SK-MEL-5 (cell line): Measurements from ENCODE around the gene OCA2. TPM values are rescaled to one million over a fixed set of nuclear protein-coding genes. Genes with fewer than 3 reads are reported as not detected.
"Not testable (repeated sequence)": the region's sequence is repeated elsewhere in the genome, so short reads cannot be mapped to it uniquely, and the experiment has no call there.

ENCODE experiments used
- DNase-seq: peaks from one replicate; pipeline ENCODE4 v3.0.0-alpha.2; 2016; ENCODE audit warnings: low read depth, low spot score
- in situ Hi-C: cut with HindIII; loops from 2 replicates; pipeline ENCODE4 v1.10.0; 2016; ENCODE audit warnings: low sequenced_read_pairs, high pct_unique_total_duplicates, low pct_unique_long_range_greater_than_20kb
- total RNA-seq: library from RNA; depleted of rRNA; stranded (reverse); fragments of >200 nt; shearing (Covaris generic); gene quantifications from 2 replicates; pipeline ENCODE4 v1.2.3, GENCODE V29; 2014

OCA2 gene
- total RNA-seq, 1 experiment from 2014 or later = 200 TPM

DNA sequence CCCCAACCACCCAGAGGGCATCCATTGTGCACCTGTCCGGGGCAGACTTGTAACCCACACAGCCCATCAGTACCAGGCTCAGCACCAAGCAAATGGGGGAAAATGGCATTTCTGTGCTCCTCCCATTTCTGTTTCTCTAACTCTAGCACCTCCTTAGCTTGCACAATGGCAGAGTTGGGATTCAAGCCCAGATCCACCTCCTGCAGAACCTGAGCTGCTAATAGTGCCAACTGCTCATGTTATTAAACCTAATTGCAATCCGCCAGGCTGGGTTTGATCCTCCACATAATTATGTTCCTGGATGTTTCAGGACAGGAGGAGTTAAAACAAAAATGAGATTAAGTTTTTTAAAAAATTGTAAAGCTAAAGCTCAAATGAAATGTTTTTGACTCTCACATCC lies 235.0 kb downstream of the OCA2 start:
- no peak for DNase-seq
- in situ Hi-C loops = no loop called here

DNA sequence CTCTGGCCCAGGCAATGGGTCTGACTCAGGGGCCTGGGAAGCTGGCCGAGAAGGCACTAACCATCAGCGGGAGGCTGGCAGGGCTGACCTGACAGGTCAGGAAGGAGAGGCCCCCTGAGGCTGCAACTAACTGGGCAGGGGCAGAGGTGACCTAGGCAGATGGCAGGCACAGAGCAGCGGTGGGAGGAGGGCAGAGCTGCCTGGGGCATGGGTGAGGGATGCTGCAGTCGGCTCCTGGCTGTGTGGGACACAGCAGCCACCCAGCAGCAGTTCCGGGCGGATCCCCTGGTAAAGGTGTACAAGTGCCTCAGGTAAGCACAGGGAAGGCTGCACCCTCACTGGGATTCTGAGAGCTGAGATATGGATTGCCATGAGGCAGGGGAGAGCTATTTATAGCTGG lies 236.1 kb downstream of the OCA2 start:
- in situ Hi-C loops = no loop called here
- no peak for DNase-seq

DNA sequence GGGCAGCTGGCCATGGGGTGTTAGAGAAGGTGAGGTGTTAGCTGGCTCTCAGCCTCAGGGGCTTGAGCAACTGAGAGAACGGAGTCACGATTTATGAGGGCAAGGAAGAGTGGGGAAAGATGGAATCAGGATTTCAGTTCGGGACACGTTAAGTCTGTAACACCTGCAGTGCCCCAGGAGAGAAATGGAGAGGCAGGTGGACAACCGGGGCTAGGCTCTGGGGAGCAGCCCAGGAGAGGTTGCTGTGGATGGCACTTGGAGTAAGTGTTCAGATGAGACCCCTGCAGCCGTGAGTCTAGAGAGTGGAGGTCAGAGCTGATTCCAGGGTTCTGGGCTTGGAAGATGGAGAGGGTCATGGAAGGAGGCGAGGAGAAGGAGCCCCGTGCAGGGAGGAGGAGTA lies 237.9 kb downstream of the OCA2 start:
- in situ Hi-C loops = no loop called here
- no peak for DNase-seq

GRCh38 chr15:27855137-27855536 lies 244.0 kb downstream of the OCA2 start:
- no peak for DNase-seq
- in situ Hi-C loops = no loop called here

DNA sequence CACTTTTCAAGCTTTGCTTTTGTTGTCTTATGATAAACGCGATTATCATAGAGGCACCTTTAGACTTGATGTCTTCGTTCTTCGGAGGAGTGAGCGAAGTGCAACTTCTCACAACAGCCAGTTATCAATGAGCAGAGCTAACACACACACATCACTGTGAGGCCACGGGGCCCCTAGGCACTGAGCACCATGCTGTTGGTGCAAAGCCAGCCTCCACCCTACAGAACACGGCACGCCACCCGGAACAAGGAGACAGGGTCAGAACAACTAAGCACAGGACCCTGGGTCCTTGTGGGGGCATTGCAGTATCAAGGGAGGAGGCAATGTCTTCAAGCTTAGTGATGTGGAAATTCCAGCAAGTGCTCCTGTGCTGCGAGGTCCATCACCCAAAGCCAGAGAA lies 244.5 kb downstream of the OCA2 start:
- no peak for DNase-seq
- in situ Hi-C loops = no loop called here

GRCh38 chr15:27853624-27854455 lies 245.3 kb downstream of the OCA2 start:
- no peak for DNase-seq
- in situ Hi-C loops = no loop called here

DNA sequence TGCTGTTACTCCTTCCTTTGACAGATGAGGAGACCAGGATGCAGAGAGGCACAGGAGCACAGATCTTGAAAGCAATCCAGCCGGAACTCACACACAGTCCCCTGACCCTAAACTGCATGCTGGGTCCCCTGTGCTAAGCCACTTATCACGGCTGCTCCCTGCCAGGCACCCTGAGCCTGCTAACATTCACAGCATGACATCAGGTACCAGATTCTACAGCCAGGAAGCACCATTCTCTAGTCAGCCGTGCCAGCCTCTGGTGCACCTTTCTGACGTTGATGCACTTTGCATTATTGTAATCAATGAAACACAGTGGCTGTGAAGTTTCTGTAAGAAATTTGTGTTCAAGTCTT lies 247.3 kb downstream of the OCA2 start:
- DNase-seq = no peak
- in situ Hi-C loops = no loop called here

DNA sequence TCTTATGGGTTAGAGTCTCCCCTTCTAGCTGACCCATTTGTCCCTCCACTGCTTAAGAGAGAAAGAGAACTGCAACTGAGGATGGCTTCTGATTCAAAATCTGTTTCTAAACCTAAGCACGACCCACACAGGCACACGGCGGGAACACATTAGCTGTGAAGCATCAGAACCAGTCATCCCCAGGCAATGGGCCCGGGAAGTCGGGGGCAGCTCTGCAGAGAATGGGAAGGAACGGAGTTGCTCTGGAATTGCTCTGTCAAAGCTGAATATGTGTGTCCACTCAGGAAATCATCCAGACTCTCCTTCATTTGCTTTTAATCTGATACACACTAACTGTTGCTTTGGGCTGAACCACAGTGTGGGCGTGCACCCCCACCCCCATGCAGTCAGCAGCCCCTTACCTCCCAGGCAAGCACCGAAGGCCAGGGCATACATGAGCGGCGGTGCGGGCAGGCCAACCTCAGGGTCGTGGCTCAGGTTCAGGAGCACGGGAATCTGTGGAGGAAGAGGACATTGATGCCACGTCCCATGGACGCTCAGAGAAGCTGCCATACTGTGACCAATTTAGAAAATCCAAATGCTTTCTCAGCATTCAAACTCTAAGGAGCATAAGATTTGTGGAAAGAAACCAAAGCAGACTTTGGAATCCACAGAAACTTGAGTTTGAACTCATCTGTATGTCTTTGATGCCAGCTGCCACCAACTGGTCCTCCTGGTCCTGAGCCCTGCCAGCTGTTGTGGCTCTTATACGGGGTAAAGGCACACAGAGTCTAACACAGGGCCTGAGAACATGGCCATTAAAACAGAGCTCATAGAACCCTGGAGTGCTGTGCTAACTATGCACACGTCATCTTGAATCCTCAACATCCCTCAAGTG lies 247.9 kb downstream of the OCA2 start:
- DNase-seq = no peak
- in situ Hi-C loops = no loop called here

- in situ Hi-C loops = no loop called here
- DNase-seq = no peak
Observed at GRCh38 chr15:27850050-27850449, 249.1 kb downstream of the OCA2 start.

DNA sequence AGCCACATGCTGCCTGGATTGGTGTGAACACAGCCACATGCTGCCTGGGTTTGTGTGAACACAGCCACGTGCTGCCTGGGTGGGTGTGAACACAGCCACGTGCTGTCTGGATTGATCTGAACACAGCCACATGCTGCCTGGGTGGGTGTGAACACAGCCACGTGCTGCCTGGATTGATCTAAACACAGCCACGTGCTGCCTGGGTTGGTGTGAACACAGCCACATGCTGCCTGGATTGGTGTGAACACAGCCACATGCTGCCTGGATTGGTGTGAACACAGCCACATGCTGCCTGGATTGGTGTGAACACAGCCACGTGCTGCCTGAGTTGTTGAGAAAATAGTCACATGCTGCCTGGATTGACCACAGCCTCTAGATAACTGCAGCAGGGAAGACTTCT lies 250.2 kb downstream of the OCA2 start:
- in situ Hi-C loops, DNase-seq: not testable (repeated sequence)

- no peak for DNase-seq
- in situ Hi-C loops = no loop called here
Observed at GRCh38 chr15:27847775-27848710, 251.1 kb downstream of the OCA2 start.

DNA sequence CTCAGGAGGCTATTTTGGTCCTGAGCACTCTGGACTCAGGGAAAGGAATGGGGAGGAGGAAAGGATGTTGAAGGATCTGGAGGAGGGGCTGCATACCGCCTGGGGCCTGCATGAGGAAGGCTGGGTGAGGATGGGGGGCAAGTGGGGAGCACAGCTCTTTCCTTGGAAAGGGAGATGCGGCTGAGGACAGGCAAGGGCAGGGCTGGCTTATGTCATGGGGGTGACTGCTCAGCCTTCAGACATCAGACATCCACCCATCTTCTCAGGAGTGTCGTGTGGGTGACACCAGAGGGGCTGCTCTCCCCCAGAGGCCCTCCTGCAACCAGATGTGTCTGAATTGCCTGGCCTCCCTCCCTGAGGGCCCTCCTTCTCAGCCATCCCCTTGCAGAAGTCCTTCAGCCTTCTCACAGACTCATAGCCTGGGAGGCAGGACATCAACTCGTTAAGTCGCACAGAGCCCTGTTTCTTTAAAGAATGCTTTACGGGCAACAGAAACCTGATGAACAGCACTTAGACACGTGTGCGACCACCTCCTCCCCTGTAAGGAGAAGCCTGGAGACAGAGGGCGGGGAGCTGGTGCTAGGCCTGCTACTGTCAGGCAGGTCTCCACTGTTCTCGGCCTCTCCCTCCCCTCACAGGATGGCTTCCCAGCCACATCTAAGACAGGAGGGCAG lies 252.3 kb downstream of the OCA2 start:
- in situ Hi-C loops = no loop called here

DNA sequence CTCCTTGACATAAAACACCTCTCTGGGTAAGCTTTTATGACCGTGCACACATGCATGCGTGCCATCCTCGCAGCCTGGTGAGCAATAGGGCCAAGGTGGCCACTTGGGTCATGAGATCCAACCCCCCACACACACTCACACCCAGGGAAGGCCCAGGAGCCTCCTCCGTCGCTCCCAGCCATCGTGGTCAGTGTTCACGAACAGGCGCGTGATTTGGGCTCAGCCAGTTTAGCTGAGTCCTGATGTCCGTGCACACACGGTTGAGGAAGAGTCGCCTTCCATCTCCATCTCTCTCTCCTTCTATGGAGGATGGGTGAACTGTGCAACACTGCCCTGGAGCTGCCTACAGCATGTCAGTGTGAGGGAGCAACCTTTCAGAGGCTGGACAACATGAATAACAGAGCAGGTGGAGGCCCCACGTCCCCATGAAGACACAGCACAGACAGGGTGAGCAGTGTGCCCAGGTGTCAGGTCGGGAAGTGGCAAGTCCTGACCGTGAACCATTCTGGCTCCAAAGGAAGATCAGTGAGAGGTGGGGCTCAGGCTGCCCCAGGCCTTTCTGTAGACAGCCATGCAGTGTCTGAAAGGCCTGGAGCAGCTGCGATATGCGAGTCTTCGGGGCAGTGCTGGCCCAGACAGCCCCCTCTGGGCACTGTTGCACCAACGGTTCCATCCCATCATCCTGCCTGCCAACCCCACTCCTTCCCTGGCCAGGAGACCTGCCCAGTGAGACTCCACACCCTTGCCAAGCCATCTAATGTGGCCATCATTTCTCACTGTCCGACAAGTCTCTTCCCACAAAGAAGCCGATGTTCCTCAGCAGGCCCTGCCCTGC lies 253.4 kb downstream of the OCA2 start:
- DNase-seq = no peak
- in situ Hi-C loops = no loop called here

More for the DNA sequence above, 252.3 kb downstream of the OCA2 start:
- no peak for DNase-seq

DNA sequence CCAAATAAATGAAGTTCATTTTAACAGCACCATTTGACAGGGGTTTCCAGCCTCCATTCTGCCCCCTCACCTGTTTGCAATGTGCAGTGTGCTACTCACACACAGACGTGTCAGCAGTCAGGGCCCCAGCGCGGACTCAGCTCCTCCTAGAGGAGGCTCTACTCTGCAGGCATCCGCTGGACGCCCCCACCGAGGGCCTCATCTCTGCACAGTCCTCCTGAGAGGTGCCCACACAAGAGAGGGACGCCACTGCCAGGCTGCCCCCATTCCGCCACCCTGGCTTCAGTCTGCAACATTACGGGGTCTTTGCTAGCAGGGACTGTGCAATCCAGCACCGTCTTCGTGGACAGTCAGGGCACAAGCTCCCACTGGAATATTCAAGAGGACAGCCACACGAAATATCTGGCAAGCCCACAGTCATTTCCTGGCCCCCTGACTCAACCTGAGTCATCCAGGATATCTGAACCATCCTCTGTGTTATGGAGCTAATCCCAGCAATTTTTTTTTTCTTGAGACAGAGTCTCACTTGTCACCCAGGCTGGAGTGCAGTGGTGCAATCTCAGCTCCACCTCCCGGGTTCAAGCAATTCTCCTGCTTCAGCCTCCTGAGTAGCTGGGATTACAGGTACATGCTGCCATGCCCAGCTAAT lies 255.0 kb downstream of the OCA2 start:
- in situ Hi-C loops = no loop called here
- DNase-seq = peak; percentile 59

GRCh38 chr15:27843146-27843545 lies 256.0 kb downstream of the OCA2 start:
- in situ Hi-C loops = no loop called here
- DNase-seq = no peak

- DNase-seq = peak; percentile 25
- in situ Hi-C loops = no loop called here
Observed at GRCh38 chr15:27842526-27842925, 256.6 kb downstream of the OCA2 start.
